Suprapubic skin (tissue), 3 donors: ENCODE data around the gene PLEKHG4.

ENCODE experiments used
- CTCF ChIP-seq, 2 donors: fragments of 200-600 bp in 1 of 2; fragments of 450-650 bp in 1 of 2; sonication (generic) in 1 of 2; IDR thresholded peaks; one replicate each; pipeline ENCODE4 v1.5.1; 2016 to 2019; ENCODE audit warnings: antibody characterized with exemption in 2 of 2, mild to moderate bottlenecking in 1 of 2, moderate library complexity in 1 of 2
- EP300 ChIP-seq: sonication (generic); formaldehyde crosslinking; IDR thresholded peaks from one replicate; pipeline ENCODE4 v1.6.1; 2017; ENCODE audit warnings: antibody characterized with exemption

- TF ChIP-seq CTCF (IDR thresholded peaks at IDR 0.05) (no peak), EP300 (no peak)
Observed at GRCh38 chr16:67258161-67258835, 21.0 kb upstream of the PLEKHG4 start.
